ENCODE measurements around the gene OR8S1. TPM values are rescaled to one million over a fixed set of nuclear protein-coding genes. Genes with fewer than 3 reads are reported as not detected.
"Not testable (repeated sequence)": the region's sequence is repeated elsewhere in the genome, so short reads cannot be mapped to it uniquely, and the experiment has no call there.

The OR8S1 gene
- total RNA-seq, 6 experiments from 2014 or later, result not detected

- no peaks in the 10 kb centered on the region for H3K4me1 ChIP-seq
- 53% methylated on average over 2 of the region's 2 CpGs for WGBS (ENCODE audit: insufficient coverage, low coverage, low lambda C conversion rate, missing lambda C conversion rate)
- H3K27me3 ChIP-seq, result no peaks in the 10 kb centered on the region
- H3K36me3 ChIP-seq, result no peaks in the 10 kb centered on the region
- no peak for DNase-seq
- H3K4me3 ChIP-seq, result no peak overlapping the region
- intact Hi-C loops (cut with DNase I), result no loop called here
- no peak for TF ChIP-seq POLR2A (IDR thresholded peaks at IDR 0.05)
- no peak for TF ChIP-seq CTCF (IDR thresholded peaks at IDR 0.05)
- ATAC-seq, result no peak
- peaks cover 0 to 10% (median 0%) of the 10 kb centered on the region in 4 donors for H3K9me3 ChIP-seq
- no peak overlapping the region for H3K27ac ChIP-seq
These were observed 12.6 kb upstream of the OR8S1 start for GRCh38 chr12:48512855-48513254.

- TF ChIP-seq CTCF (IDR thresholded peaks at IDR 0.05) (no peak), POLR2A (IDR thresholded peaks at IDR 0.05) (no peak)
- ATAC-seq, result no peak
- WGBS (ENCODE audit: insufficient coverage, low coverage, low lambda C conversion rate, missing lambda C conversion rate), result 67% methylated on average over 1 of the region's 1 CpG
These were observed 10.7 kb upstream of the OR8S1 start for GRCh38 chr12:48514728-48515127.

GRCh38 chr12:48520381-48520780 is 5.1 kb upstream of the OR8S1 start:
- not testable (repeated sequence) for DNase-seq
- WGBS (ENCODE audit: insufficient coverage, low coverage, low lambda C conversion rate, missing lambda C conversion rate), result no CpG with 5 or more reads among the region's 24 CpGs

More at GRCh38 chr12:48514728-48515127, 10.7 kb upstream of the OR8S1 start:
- Histone ChIP-seq H3K9me3 (peaks cover 0 to 10% (median 0%) of the 10 kb centered on the region in 4 donors), H3K27ac (no peak overlapping the region), H3K4me1 (no peaks in the 10 kb centered on the region), H3K4me3 (no peak overlapping the region), H3K27me3 (no peaks in the 10 kb centered on the region), H3K36me3 (no peaks in the 10 kb centered on the region)
- intact Hi-C loops (cut with DNase I), result no loop called here
- DNase-seq, result no peak

GRCh38 chr12:48527891-48528670 is 2.6 kb downstream of the OR8S1 start:
- WGBS (ENCODE audit: insufficient coverage, low coverage, low lambda C conversion rate, missing lambda C conversion rate), result 75% methylated on average over 16 of the region's 44 CpGs
- no peaks in the 10 kb centered on the region for H3K27me3 ChIP-seq
- intact Hi-C loops (cut with DNase I), result no loop called here

More at GRCh38 chr12:48520381-48520780, 5.1 kb upstream of the OR8S1 start:
- ATAC-seq; H3K9me3 ChIP-seq; H3K27ac ChIP-seq; H3K36me3 ChIP-seq; intact Hi-C loops (cut with DNase I); H3K4me3 ChIP-seq; H3K4me1 ChIP-seq; H3K27me3 ChIP-seq: not testable (repeated sequence)

More at GRCh38 chr12:48527891-48528670, 2.6 kb downstream of the OR8S1 start:
- ATAC-seq (no peak), DNase-seq (no peak)
- no peak overlapping the region for H3K4me3 ChIP-seq
- no peak overlapping the region for H3K27ac ChIP-seq
- no peaks in the 10 kb centered on the region for H3K9me3 ChIP-seq
- H3K36me3 ChIP-seq, result no peaks in the 10 kb centered on the region
- no peak for TF ChIP-seq POLR2A (IDR thresholded peaks at IDR 0.05)
- TF ChIP-seq CTCF (IDR thresholded peaks at IDR 0.05), result no peak
- no peaks in the 10 kb centered on the region for H3K4me1 ChIP-seq
